ENCODE results near the gene MTMR2.

Gene MTMR2

DNA sequence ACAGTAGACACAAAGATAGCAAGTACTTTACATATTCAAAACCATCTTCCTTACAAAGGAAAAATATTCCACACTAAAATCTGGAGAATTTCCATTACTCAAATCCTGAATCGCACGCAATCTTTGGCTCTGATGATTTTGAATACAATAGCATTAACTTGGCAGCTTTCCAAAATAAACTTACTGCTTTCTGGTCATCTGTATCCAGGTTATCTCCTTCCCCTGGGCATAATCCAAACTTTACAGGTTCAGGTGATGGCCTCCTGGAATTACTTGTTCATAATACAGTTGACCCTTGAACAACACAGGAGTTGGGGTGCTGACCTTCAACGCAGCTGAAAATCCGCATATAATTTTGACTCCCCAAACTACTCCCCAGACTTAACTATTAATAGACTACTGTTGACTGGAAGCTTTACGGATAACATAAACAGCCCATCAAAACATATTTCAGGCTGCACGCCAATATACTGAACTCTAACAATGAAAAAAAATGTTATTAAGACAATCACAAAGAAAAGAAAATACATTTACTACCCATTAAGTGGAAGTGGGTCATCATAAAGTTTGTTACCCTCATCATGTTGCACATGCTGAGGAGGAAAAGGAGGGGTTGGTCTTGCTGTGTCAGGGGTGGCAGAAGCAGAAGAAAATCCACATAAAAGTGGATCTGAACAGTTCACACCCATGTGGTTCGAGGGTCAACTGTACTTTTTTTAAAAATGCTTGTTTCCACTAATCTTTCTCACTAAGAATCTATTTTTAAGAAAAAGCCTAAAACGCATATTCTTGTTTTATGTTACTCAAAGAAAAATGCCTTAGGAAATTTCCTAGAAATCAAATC lies 6.5 kb downstream of the MTMR2 start:
- no peak for DNase-seq

DNA sequence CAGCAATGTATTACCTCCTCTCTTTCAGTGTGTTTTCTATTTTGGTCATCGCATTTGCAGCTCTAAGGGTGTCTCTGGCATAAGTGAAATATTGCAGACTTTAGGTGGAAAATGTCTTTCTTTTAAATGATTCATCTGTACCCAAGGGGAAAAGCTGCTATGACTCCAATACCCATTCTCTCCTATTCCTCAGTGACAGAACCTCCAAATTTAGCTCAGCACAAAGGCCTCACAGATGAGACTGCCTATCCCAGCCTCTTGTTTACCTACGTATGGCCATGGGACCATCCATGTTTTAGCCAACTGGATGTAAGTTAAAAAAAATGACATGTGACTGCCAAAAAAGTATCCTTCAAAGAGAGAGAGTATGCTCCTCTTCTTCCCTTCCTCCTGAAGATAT lies 7.9 kb downstream of the MTMR2 start:
- no peak for DNase-seq

DNA sequence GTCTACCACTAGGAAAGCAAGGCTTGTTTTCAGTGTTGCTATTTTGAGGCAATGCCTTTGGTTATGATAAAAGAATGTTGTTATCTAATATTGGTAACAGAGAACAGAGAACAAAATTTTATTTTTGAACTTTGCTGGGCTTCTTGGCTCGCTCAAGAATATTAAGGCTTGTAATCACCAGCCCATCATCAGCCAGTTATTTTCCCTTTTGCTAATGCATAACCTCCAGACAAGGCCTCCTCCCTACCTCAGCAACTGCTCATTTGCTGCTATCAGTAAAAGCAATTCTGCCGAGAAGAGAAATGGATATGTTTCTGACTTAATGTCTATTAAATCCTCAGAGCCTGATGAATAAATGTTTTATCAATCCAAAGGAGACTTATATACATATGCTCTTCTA lies 8.9 kb downstream of the MTMR2 start:
- no peak for DNase-seq

DNA sequence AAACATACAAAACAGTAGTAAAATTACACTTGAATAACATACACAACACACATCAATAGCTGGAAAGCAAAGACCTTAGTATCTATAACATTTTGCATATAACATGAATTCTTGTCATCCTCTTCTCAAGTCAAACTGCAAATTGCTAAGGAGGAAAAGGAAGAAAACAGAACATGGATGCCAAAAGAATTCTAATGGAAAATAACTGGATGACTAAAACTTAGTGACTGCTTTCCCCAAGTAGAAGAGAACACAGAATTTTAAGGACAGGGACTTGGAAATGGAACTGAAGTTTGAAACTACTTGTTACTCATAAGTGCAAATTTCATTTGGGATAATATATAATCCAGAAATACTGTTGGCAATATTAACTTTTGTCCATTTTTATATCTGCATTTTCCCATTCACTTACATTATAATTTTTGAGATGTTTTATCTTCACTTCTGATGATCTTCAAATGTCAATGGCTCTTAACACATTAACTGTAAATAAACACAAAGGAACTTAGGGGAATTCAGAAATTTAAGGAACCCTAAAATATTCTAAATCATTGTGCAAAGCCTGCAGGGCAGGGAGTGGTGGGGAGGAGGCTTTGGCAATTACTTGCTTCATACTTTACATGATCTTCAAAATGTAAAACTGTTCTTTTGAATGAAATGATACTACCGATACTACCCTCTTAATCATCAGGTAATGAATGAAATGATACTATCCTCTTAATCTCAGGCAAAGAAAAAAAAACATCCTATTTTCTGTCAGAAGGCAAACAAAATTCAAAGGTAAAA lies 9.9 kb downstream of the MTMR2 start:
- DNase-seq, result peak in 1 of 4 experiments; percentile 20

DNA sequence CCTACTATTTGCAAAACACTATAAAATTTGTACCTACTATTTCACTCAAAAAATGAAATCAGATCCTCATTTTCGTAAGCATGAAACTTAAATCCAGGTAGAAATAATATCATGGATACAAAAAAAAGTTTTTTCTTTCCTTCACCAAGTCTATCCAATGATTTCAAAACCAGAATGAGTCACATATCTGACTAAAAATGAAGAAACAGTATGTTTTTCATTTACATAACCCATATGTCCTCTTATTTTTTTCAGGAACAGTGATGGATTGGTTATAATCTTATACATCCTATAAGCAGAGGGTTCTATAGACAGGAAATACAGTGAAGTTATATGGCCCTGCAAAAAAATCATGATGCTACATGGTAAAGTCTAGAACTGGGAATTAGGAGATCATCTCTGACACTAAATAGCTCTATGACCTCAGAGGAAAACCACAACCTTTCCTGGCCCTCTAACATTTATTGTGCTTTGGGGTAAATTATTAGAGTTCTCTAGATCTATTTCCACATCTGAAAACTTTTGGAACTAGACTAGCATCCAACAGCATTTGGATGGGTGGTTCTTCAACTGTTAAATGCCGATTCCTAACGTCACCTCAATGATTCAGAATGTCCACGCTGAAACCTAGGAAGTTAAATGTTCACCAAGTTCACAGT lies 10.9 kb downstream of the MTMR2 start:
- peak in 2 of 4 experiments; percentile 48 to 52 for DNase-seq

DNA sequence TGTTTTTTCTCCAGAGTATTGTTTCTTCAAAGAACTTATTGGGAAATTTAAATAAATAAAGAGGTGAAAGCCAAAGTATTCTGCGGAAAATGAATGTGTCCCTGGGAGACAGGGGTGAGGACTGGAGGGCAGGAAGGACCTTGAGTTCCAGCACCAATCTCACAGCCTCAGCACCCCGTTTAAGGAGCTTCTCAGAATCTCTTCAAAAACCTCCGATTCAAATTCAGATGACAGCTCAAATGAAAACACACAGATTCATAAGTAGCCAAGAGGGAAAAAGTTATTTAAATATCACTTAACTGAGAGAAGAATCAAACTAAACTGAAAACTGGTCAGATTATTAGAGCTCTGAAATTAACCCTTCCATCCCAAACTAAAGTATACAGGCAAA lies 12.5 kb downstream of the MTMR2 start:
- no peak for DNase-seq

DNA sequence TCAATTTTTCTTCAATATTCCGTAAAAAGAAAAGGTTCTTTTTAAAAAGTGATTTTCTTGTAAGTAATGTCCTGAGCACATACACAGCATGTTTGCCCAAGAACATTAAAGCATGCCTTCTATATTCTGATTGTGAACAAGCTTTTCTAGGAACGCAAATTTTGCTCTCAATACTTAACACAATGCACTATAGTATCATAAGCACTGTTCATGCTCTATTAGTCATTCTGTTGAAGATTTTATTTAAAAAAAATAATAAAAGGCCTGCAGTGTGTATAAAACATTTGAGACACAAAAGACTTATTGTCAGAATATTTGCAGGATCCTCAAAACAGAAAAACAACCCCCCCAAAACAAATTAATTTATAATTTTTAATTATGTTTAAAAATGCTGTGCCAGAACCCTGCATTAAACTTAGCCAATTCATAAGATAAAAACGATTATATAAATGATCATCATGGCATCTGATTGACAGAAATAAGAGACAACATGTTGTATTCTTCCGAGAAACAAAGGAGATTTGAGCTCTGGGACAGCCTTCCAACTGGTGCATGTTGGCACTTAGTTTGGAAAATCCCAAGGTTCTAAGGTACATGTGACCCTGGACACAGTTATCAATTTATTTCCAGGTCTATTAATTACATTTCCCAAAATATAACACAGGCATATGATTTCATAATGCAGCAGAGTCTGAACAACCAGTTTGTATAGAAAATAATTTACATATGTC lies 13.1 kb downstream of the MTMR2 start:
- DNase-seq, result no peak

DNA sequence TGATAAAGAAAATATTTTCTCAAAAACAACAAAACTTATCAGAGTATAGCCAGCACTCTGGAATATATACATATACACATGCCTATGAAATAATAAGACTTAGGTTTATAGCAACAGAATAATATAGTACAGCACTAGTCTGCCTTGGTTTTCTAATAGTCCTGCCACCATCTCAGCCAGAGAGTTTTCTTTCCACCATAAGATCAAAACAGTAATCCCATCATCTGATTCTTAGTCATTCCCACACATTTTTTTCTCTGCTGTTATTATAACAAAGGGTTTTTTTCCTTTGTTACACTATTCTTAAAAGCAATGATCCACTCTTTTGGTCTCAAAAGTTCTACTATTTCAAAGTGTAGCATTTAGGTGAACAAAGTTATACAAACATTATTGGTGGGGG lies 15.1 kb downstream of the MTMR2 start:
- DNase-seq, result peak in 2 of 4 experiments; percentile 9 to 12

DNA sequence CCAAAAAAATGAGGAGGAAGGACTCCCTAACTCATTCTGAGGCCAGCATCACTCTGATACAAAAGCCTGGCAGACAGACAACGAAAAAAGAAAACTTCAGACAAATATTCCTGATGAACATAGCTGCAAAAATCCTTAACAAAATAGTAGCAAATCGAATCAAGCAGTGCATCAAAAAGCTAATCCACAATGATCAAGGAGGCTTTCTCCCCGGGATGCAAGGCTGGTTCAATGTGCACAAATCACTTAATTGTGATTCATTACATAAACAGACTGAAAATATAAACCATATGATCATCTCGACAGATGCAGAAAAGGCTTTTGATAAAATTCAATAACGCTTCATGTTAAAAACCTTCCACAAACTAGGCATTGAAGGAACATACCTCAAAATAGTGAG lies 16.4 kb downstream of the MTMR2 start:
- DNase-seq, result no peak

DNA sequence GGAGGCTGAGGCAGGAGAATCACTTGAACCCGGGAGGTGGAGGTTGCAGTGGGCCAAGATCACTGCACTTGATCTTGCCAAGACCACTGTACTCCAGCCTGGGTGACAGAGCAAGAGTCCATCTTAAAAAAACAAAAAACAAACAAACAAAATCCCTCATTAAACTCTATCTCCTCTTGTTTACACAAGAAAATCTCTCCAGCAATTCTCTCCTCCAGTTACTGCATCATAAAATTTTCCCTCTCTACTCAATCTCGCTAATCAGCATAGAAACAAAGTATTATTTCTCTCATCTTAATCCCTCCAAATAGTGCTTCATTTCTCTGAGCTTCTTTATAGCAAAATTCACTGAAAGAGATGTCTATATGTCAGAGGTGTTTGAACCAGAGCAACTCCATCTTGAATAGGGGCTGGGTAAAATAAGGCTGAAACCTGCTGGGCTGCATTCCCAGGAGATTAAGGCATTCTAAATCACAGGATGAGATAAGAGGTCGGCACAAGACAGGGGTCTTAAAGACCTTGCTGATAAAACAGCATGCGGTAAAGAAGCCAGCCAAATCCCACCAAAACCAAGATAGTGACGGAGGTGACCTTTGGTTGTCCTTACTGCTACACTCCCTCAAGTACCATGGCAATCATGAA lies 19.8 kb downstream of the MTMR2 start:
- no peak for DNase-seq

DNA sequence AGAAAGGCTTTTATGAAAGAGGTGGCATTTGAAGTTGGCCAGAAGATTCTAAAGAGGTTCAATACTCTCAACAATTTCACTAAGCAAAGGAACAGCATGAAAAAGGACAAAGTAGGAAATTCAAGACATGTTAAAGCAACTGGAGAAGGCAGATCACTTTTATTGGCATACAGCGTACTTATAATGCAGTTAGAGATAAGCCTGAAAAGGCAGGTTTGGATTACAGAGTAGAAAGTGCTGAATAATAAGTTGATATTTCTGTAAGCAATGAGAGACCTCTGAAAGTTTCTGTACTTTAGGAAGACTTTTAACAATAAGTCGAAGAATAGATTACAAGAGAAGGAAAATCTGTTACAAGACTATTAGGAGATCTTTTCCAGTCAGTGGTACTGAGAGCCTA lies 25.1 kb downstream of the MTMR2 start:
- no peak for DNase-seq

DNA sequence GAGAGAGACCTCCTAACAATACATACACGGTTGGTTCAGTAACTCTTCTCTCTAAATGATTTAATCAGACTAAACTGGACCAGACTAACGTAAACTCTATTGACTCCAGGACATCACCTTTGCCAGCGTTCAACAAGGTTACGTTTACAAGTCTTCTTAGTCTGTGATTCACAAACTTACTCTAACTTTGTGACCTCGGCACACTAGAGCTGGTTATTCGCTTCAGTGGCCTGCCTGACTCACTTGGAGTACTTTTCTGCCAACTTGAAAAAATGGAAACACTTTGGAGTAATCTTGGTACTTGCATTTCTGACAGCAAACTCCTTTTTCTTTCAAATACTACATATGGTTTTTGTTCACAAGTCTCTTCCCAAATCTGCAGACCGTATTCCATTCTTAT lies 26.2 kb downstream of the MTMR2 start:
- DNase-seq, result no peak

DNA sequence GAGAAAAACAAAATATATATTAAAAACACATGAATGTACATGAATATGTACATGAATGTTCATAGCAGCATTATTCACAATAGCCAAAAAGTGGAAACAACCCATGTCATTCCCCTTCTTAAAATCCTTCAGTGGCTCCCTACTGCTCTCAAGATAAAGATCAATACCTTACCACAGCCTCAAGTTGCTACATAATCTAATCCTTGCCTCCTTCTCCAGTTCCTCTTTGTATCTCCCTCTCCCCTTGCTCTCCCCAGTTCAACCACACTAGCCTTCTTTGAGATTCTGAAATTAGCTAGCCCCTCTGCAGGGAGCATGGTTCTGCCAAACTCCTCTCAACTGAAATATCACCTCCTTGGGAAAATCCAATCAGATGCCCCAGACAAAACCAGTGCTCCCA lies 28.1 kb downstream of the MTMR2 start:
- DNase-seq, result no peak

DNA sequence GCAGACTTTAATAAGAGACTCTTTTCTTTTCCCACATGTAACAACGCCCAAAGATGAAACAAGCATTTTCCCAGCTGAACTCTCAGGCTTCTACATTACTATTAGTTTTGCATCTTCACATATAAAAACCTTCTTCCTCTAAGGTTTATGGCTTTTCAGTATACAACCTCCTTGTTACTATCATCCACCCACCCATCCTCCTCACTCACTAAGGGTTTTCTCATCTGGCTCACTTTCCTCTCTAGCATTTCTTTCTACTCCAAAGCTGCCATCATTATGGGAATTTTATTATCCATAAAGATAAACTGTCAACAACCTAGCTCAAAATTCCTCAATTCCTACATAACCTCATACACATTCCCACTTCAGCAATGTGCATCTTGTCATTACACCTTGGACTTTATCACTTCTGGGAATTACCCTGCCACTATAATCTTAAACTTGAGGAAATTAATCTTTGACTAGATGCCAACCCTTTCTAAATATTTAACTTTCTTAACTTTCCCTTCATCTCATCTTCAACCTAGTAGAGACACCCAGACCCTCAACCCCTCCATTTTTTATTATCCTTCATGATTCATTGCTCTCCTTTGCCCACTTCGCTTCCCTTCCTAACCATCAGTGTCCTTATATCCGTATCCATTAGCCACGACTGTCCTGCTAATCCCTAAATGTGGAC lies 30.9 kb downstream of the MTMR2 start:
- no peak for DNase-seq

DNA sequence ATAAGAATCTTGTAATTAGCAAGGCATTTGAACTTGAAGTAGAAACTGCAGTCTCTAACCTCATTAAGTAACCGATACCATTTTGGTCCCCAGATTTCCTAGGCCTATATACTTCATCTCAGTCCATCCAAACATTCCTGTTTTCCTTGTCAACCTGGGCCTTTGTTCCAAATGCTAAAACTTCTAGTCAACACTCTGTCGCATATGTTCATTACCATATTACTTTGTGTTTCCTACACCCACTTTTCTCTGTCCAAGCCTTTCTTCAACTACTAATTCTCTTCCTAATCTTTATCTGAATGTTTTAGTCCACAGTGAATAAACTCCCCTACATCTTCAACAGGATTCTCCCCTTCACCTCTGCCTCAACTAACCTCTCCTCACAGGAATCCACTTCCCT lies 31.4 kb downstream of the MTMR2 start:
- no peak for DNase-seq

DNA sequence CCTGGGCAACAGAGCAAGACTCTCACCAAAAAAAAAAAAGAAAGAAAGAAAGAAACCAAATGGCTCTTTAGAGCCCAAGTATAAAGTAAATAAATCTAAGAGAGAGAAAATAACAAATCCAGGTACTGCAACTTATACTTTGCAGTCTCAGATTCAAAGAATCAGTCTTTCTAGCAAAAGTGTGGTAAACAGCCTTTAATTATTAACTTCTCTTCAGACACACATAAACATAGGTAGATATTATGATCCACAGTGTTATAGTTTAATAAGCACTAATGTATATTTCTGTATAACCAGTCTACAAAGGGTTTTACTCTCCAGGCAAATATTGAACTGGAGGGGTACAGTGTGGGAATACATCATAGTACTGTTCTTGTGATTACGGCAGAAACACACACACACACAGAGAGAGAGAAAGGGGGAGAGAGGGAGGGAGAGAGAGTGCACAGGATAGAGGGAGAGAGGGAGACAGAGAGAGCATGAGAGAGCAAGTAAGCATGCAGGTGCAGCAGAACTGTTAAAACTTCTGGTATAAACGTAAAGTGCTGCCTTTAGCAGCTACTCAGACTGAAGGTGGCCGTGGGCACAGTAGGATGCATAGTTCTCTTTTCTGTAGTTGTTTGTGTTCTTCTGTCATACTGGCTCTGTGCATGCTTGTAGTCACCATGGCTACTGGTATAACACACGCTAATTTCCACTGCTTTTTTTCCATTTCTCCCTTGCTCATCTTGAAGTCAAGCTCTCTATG lies 32.3 kb downstream of the MTMR2 start:
- DNase-seq, result peak in 3 of 4 experiments; percentile 1 to 14 (median 3)

DNA sequence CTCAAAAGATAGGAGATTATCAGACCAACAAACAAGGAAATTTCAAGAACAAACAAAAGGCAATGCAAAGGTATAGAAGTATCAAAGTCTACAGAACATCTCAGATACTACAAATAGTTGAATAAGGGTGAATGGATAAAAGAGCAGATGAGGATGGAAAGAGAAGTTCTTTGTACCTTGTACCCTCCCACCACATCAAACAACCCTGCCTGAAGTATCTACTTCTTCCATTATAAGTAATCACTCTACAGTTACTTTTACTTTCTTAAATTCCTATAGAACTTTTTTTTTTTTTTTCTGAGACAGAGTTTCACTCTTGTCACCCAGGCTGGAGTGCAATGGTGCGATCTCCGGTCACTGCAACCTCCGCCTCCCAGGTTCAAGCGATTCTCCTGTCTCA lies 35.1 kb downstream of the MTMR2 start:
- DNase-seq, result no peak

DNA sequence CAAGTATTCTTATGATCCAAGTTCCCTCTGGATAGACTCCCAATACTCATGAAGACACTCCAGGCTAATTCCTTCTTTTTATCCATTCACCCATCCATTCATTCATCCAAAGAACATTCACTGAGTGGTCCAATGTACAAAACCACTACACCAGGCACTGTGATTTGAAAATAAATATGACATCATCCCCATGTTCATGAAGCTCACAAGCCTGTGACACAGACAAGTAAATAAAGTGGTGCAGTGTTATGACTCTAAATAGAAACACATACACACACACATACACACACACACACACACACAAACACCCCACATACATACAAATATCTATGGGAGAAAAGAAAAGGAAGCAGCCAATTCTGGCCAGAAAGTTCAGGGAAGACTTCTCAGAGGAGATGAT lies 35.5 kb downstream of the MTMR2 start:
- DNase-seq, result no peak

DNA sequence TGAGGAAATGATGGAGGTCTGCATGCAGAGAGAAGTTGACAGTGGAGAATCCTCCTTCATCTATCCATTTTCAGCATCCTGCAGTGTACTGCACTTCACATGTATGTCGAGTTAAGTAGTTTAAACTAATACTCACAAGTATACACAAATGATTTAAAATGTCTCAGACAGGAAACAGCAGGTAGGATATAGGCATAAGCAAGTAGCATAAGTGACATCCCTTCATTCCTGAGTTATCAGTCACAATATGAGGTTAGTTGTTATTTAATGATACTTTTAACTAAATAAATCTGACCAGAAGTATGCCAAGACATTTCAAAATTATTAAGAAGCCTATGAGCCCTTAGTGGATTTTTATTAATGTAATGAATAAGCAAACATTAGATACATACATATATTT lies 37.4 kb downstream of the MTMR2 start:
- DNase-seq, result no peak

DNA sequence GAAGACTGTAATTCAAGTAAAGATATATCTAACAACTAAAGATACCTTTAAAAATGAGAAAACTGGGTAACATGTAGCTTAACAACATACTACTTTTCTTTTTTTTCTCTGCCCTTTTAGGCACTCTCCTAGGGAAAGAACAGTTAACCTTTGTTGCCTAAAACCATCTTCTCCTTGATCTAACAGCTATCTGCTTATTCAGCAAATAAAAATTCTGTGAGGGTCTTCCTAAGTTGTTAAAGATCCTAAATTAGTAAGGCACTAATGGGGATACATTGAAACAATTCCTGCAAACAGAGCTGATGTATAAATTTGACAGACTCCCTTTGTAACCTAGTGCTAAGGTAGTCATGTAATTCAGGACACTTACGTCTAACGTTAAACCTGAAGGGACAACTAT lies 39.1 kb downstream of the MTMR2 start:
- DNase-seq, result no peak

DNA sequence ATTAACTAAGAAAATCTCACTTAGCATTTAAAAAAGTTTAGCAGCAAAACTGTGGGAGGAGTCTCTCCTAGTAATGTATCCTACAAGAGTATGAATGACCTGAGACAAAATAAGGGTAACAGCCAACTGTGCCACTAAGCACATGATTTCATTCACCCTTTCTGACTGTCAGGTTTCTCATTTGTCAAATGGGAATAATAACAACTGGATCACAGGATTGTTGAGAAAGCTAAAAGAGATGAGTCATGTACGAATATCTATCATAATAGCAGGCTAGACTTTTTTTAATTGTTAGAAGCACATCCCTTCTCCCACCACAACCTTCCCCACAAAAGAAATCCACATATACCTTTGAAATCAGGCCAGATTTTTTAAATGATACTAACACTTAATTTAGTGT lies 39.5 kb downstream of the MTMR2 start:
- DNase-seq, result no peak
